ENCODE measurements around the gene FBLN2. TPM values are rescaled to one million over a fixed set of nuclear protein-coding genes. Genes with fewer than 3 reads are reported as not detected.

The FBLN2 gene
- total and polyA plus RNA-seq, 4 donors: 16.7 to 494 (median 68.4) TPM

- Histone ChIP-seq H3K4me1 (ENCODE audit: control insufficient read depth in 1 of 2, insufficient read depth in 2 of 2, low read length in 2 of 2) (no peaks in the 10 kb centered on the region), H3K4me3 (ENCODE audit: low read length in 2 of 2) (no peak overlapping the region), H3K27me3 (ENCODE audit: control insufficient read depth in 1 of 2, insufficient read depth in 2 of 2, low read length in 1 of 2) (no peaks in the 10 kb centered on the region), H3K36me3 (ENCODE audit: control insufficient read depth in 1 of 2, insufficient read depth in 2 of 2, low read length in 1 of 2) (no peaks in the 10 kb centered on the region), H3K9me3 (ENCODE audit: control insufficient read depth, low read length) (no peaks in the 10 kb centered on the region), H3K27ac (ENCODE audit: low read depth in 1 of 2, low read length in 2 of 2) (no peak overlapping the region)
- WGBS, 2 donors: 90 to 91% methylated on average over 10 of the region's 10 CpGs
- DNase-seq (no peak), ATAC-seq (ENCODE audit: low FRiP score) (no peak)
- intact Hi-C loops (cut with DNase I): no loop called here
Measured at GRCh38 chr3:13547591-13548371, 1.1 kb upstream of the FBLN2 start.

- H3K27me3 ChIP-seq (ENCODE audit: control insufficient read depth in 1 of 2, insufficient read depth in 2 of 2, low read length in 1 of 2): no peaks in the 10 kb centered on the region
- H3K36me3 ChIP-seq (ENCODE audit: control insufficient read depth in 1 of 2, insufficient read depth in 2 of 2, low read length in 1 of 2): no peaks in the 10 kb centered on the region
- no peak for DNase-seq
- no peak for ATAC-seq (ENCODE audit: low FRiP score)
- H3K9me3 ChIP-seq (ENCODE audit: control insufficient read depth, low read length): no peaks in the 10 kb centered on the region
- H3K4me1 ChIP-seq (ENCODE audit: control insufficient read depth in 1 of 2, insufficient read depth in 2 of 2, low read length in 2 of 2): no peaks in the 10 kb centered on the region
- no peak overlapping the region for H3K4me3 ChIP-seq (ENCODE audit: low read length in 2 of 2)
- WGBS, 2 donors: 70 to 76% methylated on average over 17 to 18 of the region's 18 CpGs
- H3K27ac ChIP-seq (ENCODE audit: low read depth in 1 of 2, low read length in 2 of 2): no peak overlapping the region
- intact Hi-C loops (cut with DNase I): no loop called here
Measured at GRCh38 chr3:13549623-13550422, 898 bp downstream of the FBLN2 start.

- H3K9me3 ChIP-seq (ENCODE audit: control insufficient read depth, low read length): no peaks in the 10 kb centered on the region
- H3K4me3 ChIP-seq (ENCODE audit: low read length in 2 of 2): no peak overlapping the region
- H3K36me3 ChIP-seq (ENCODE audit: control insufficient read depth in 1 of 2, insufficient read depth in 2 of 2, low read length in 1 of 2): no peaks in the 10 kb centered on the region
- H3K4me1 ChIP-seq (ENCODE audit: control insufficient read depth in 1 of 2, insufficient read depth in 2 of 2, low read length in 2 of 2): no peaks in the 10 kb centered on the region
- DNase-seq: no peak
- H3K27me3 ChIP-seq (ENCODE audit: control insufficient read depth in 1 of 2, insufficient read depth in 2 of 2, low read length in 1 of 2): no peaks in the 10 kb centered on the region
- 0 to 24% methylated on average over 1 to 2 of the region's 2 CpGs for WGBS, 2 donors
- no peak overlapping the region for H3K27ac ChIP-seq (ENCODE audit: low read depth in 1 of 2, low read length in 2 of 2)
- ATAC-seq (ENCODE audit: low FRiP score): no peak
- intact Hi-C loops (cut with DNase I): no loop called here
Measured at GRCh38 chr3:13550423-13550690, 1.4 kb downstream of the FBLN2 start.

- no peaks in the 10 kb centered on the region for H3K27me3 ChIP-seq (ENCODE audit: control insufficient read depth in 1 of 2, insufficient read depth in 2 of 2, low read length in 1 of 2)
Measured at GRCh38 chr3:13550791-13551360, 2.0 kb downstream of the FBLN2 start.

GRCh38 chr3:13552857-13553652, 4.1 kb downstream of the FBLN2 start:
- Histone ChIP-seq H3K9me3 (ENCODE audit: control insufficient read depth, low read length) (no peaks in the 10 kb centered on the region), H3K4me3 (ENCODE audit: low read length in 2 of 2) (no peak overlapping the region), H3K27ac (ENCODE audit: low read depth in 1 of 2, low read length in 2 of 2) (no peak overlapping the region), H3K36me3 (ENCODE audit: control insufficient read depth in 1 of 2, insufficient read depth in 2 of 2, low read length in 1 of 2) (no peaks in the 10 kb centered on the region), H3K27me3 (ENCODE audit: control insufficient read depth in 1 of 2, insufficient read depth in 2 of 2, low read length in 1 of 2) (no peaks in the 10 kb centered on the region), H3K4me1 (ENCODE audit: control insufficient read depth in 1 of 2, insufficient read depth in 2 of 2, low read length in 2 of 2) (no peaks in the 10 kb centered on the region)
- no peak for DNase-seq
- peak; percentile 23 for ATAC-seq (ENCODE audit: low FRiP score)
- intact Hi-C loops (cut with DNase I): no loop called here
- WGBS, 2 donors: 56 to 71% methylated on average over 27 to 28 of the region's 28 CpGs

More at GRCh38 chr3:13550791-13551360, 2.0 kb downstream of the FBLN2 start:
- H3K36me3 ChIP-seq (ENCODE audit: control insufficient read depth in 1 of 2, insufficient read depth in 2 of 2, low read length in 1 of 2): no peaks in the 10 kb centered on the region
- WGBS, 2 donors: 25 to 37% methylated on average over 13 of the region's 13 CpGs
- H3K27ac ChIP-seq (ENCODE audit: low read depth in 1 of 2, low read length in 2 of 2): no peak overlapping the region
- no peaks in the 10 kb centered on the region for H3K9me3 ChIP-seq (ENCODE audit: control insufficient read depth, low read length)
- intact Hi-C loops (cut with DNase I): no loop called here
- DNase-seq: no peak
- no peak overlapping the region for H3K4me3 ChIP-seq (ENCODE audit: low read length in 2 of 2)
- ATAC-seq (ENCODE audit: low FRiP score): no peak
- no peaks in the 10 kb centered on the region for H3K4me1 ChIP-seq (ENCODE audit: control insufficient read depth in 1 of 2, insufficient read depth in 2 of 2, low read length in 2 of 2)

GRCh38 chr3:13553686-13554085, 4.8 kb downstream of the FBLN2 start:
- peak; percentile 9 for ATAC-seq (ENCODE audit: low FRiP score)
- DNase-seq: no peak
- 86 to 88% methylated on average over 12 of the region's 12 CpGs for WGBS, 2 donors
- Histone ChIP-seq H3K36me3 (ENCODE audit: control insufficient read depth in 1 of 2, insufficient read depth in 2 of 2, low read length in 1 of 2) (no peaks in the 10 kb centered on the region), H3K27ac (ENCODE audit: low read depth in 1 of 2, low read length in 2 of 2) (no peak overlapping the region), H3K4me1 (ENCODE audit: control insufficient read depth in 1 of 2, insufficient read depth in 2 of 2, low read length in 2 of 2) (no peaks in the 10 kb centered on the region), H3K4me3 (ENCODE audit: low read length in 2 of 2) (no peak overlapping the region), H3K27me3 (ENCODE audit: control insufficient read depth in 1 of 2, insufficient read depth in 2 of 2, low read length in 1 of 2) (no peaks in the 10 kb centered on the region), H3K9me3 (ENCODE audit: control insufficient read depth, low read length) (no peaks in the 10 kb centered on the region)
- intact Hi-C loops (cut with DNase I): no loop called here

GRCh38 chr3:13555753-13556152, 6.8 kb downstream of the FBLN2 start:
- DNase-seq: no peak
- Histone ChIP-seq H3K4me1 (ENCODE audit: control insufficient read depth in 1 of 2, insufficient read depth in 2 of 2, low read length in 2 of 2) (no peaks in the 10 kb centered on the region), H3K4me3 (ENCODE audit: low read length in 2 of 2) (no peak overlapping the region), H3K27ac (ENCODE audit: low read depth in 1 of 2, low read length in 2 of 2) (no peak overlapping the region), H3K36me3 (ENCODE audit: control insufficient read depth in 1 of 2, insufficient read depth in 2 of 2, low read length in 1 of 2) (no peaks in the 10 kb centered on the region), H3K9me3 (ENCODE audit: control insufficient read depth, low read length) (no peaks in the 10 kb centered on the region), H3K27me3 (ENCODE audit: control insufficient read depth in 1 of 2, insufficient read depth in 2 of 2, low read length in 1 of 2) (no peaks in the 10 kb centered on the region)
- intact Hi-C loops (cut with DNase I): no loop called here
- 90 to 94% methylated on average over 11 of the region's 11 CpGs for WGBS, 2 donors
- no peak for ATAC-seq (ENCODE audit: low FRiP score)

- no peaks in the 10 kb centered on the region for H3K4me1 ChIP-seq (ENCODE audit: control insufficient read depth in 1 of 2, insufficient read depth in 2 of 2, low read length in 2 of 2)
- no peak overlapping the region for H3K27ac ChIP-seq (ENCODE audit: low read depth in 1 of 2, low read length in 2 of 2)
- ATAC-seq (ENCODE audit: low FRiP score) (no peak), DNase-seq (no peak)
- intact Hi-C loops (cut with DNase I): no loop called here
- H3K9me3 ChIP-seq (ENCODE audit: control insufficient read depth, low read length): no peaks in the 10 kb centered on the region
- no peak overlapping the region for H3K4me3 ChIP-seq (ENCODE audit: low read length in 2 of 2)
- H3K36me3 ChIP-seq (ENCODE audit: control insufficient read depth in 1 of 2, insufficient read depth in 2 of 2, low read length in 1 of 2): no peaks in the 10 kb centered on the region
- whole genome bisulfite sequencing, 2 donors: 88 to 91% methylated on average over 4 to 6 of the region's 6 CpGs
- H3K27me3 ChIP-seq (ENCODE audit: control insufficient read depth in 1 of 2, insufficient read depth in 2 of 2, low read length in 1 of 2): no peaks in the 10 kb centered on the region
Measured at GRCh38 chr3:13556207-13556606, 7.3 kb downstream of the FBLN2 start.

All from aorta (tissue), 5 donors.